K562 (cell line): ENCODE measurements around the gene USP49. TPM values are rescaled to one million over a fixed set of nuclear protein-coding genes. Genes with fewer than 3 reads are reported as not detected.

Source experiments
- E2F3 ChIP-seq: fragments of 250-450 bp; sonication (Bioruptor Pico); IDR thresholded peaks from 2 replicates; pipeline ENCODE4 v1.4.0; 2020; ENCODE audit warnings: mild to moderate bottlenecking
- FOSL1 ChIP-seq: fragments of 200-800 bp; sonication (Bioruptor generic); conservative IDR thresholded peaks from 2 replicates; pipeline ENCODE4 v1.6.1; 2016; ENCODE audit warnings: missing genetic modification characterization, missing compliant biosample characterization
- FOXP4 ChIP-seq: sonication (generic); formaldehyde crosslinking; IDR thresholded peaks from 2 replicates; pipeline ENCODE4 v1.8.0; 2022; ENCODE audit warnings: mild to moderate bottlenecking, missing genetic modification reagents, borderline replicate concordance
- GABPB2 ChIP-seq: fragments of 250-450 bp; sonication (Bioruptor Pico); conservative IDR thresholded peaks from 2 replicates; pipeline ENCODE4 v1.5.1; 2021; ENCODE audit warnings: mild to moderate bottlenecking
- HMBOX1 ChIP-seq: sonication (generic); IDR thresholded peaks from 2 replicates; pipeline ENCODE4 v1.6.1; 2016
- HNRNPK ChIP-seq: fragments of 200-400 bp; formaldehyde crosslinking; IDR thresholded peaks from one replicate; pipeline ENCODE4 v1.6.1; 2018; ENCODE audit warnings: mild to moderate bottlenecking, low read depth, low read length; ENCODE audit not compliant: poor library complexity, severe bottlenecking
- KDM5B ChIP-seq: fragments of 200-600 bp; sonication (generic); IDR thresholded peaks from 2 replicates; pipeline ENCODE4 v1.6.1; 2012; ENCODE audit warnings: low read depth, mild to moderate bottlenecking, moderate library complexity, low read length, control low read depth, inconsistent platforms; ENCODE audit not compliant: insufficient replicate concordance
- MBD2 ChIP-seq: sonication (generic); IDR thresholded peaks from 2 replicates; pipeline ENCODE4 v1.6.1; 2016; ENCODE audit warnings: low read depth, borderline replicate concordance
- NFE2L1 ChIP-seq: fragments of 450-650 bp; IDR thresholded peaks from 2 replicates; pipeline ENCODE4 v1.6.1; 2016; ENCODE audit warnings: missing genetic modification characterization, low read depth, mild to moderate bottlenecking, missing compliant biosample characterization, moderate library complexity, borderline replicate concordance
- RBBP5 ChIP-seq: fragments of 200-600 bp; sonication (generic); IDR thresholded peaks from 2 replicates; pipeline ENCODE4 v1.6.1; 2012; ENCODE audit warnings: borderline replicate concordance, mild to moderate bottlenecking, low read length, control low read depth, inconsistent platforms; ENCODE audit not compliant: insufficient read depth, poor library complexity, severe bottlenecking
- RBFOX2 ChIP-seq: fragments of 200-400 bp; formaldehyde crosslinking; IDR thresholded peaks from 2 replicates; pipeline ENCODE4 v1.6.1; 2017; ENCODE audit warnings: low read depth, mild to moderate bottlenecking, low read length, moderate library complexity
- SLC30A9 ChIP-seq: fragments of 250-450 bp; sonication (Bioruptor Pico); IDR thresholded peaks from 2 replicates; pipeline ENCODE4 v1.8.0; 2022; ENCODE audit warnings: mild to moderate bottlenecking, moderate library complexity
- SMAD4 ChIP-seq: fragments of 250-450 bp; sonication (Bioruptor Pico); conservative IDR thresholded peaks from 2 replicates; pipeline ENCODE4 v1.8.0; 2021; ENCODE audit warnings: inconsistent platforms, mild to moderate bottlenecking, moderate library complexity
- SRSF3 ChIP-seq: fragments of 200-400 bp; formaldehyde crosslinking; IDR thresholded peaks from 2 replicates; pipeline ENCODE4 v1.6.1; 2016; ENCODE audit warnings: mild to moderate bottlenecking, low read length, moderate library complexity; ENCODE audit not compliant: insufficient read depth
- TFAP4 ChIP-seq: sonication (generic); formaldehyde crosslinking; IDR thresholded peaks from 2 replicates; pipeline ENCODE4 v1.8.0; 2022; ENCODE audit warnings: missing genetic modification reagents, mild to moderate bottlenecking, moderate library complexity, borderline replicate concordance
- YY1 ChIP-seq, 3 experiments: IDR thresholded peaks; 2 replicates each; pipeline ENCODE4 v1.6.1; 2011; ENCODE audit warnings: low read length in 2 of 3, mild to moderate bottlenecking in 2 of 3, moderate library complexity in 2 of 3, borderline replicate concordance in 1 of 3, control low read depth in 1 of 3, low read depth in 1 of 3; ENCODE audit not compliant: insufficient read depth in 3 of 3, insufficient replicate concordance in 2 of 3, control insufficient read depth in 1 of 3, insufficient read length in 1 of 3; ENCODE audit errors: extremely low read depth in 1 of 3
- ZBTB5 ChIP-seq: fragments of 450-650 bp; IDR thresholded peaks from 2 replicates; pipeline ENCODE4 v1.6.1; 2017; ENCODE audit warnings: antibody characterized with exemption
- polyA plus RNA-seq, 8 experiments: library from polyadenylated mRNA; depleted of rRNA in 4 of 8; stranded (reverse) in 5 of 8; unstranded in 3 of 8; fragments of >200 nt; fragmentation: Nextera tagmentation in 2 of 8; fragmentation: Illumina TruSeq in 1 of 8; extraction: Ambion mirVana in 2 of 8; extraction: Trizol in 1 of 8; gene quantifications; 2 replicates each; pipeline versions ENCODE4 v1.2.1 to v1.2.3, GENCODE V29; 2011 to 2014; ENCODE audit warnings: inconsistent platforms in 1 of 8, missing spikeins in 1 of 8
- total RNA-seq, 7 experiments: library from RNA; depleted of rRNA in 6 of 7; stranded (reverse); fragments of >200 nt in 6 of 7; fragmentation: Illumina TruSeq in 2 of 7; extraction: Trizol in 2 of 7; gene quantifications; 2 replicates each; pipeline versions ENCODE4 v1.2.1 to v1.2.3, GENCODE V29; 2011 to 2021; ENCODE audit warnings: low replicate concordance in 1 of 7
- TF ChIP-seq, protein P1 (sequence below), 2 experiments: fragments of 450-650 bp in 1 of 2; sonication (generic) in 1 of 2; formaldehyde crosslinking; conservative IDR thresholded peaks; 2 replicates each; pipeline versions ENCODE4 v1.4.0 to v1.8.1; 2020 to 2022; ENCODE audit warnings: mild to moderate bottlenecking in 1 of 2, missing genetic modification reagents in 1 of 2

The USP49 gene
- total and polyA plus RNA-seq, 9 of the 15 experiments (the other 6 are each of a cell fraction or from before 2014, with no cell fraction given): 1.0 to 9.9 (median 6.5) TPM

- TF ChIP-seq SMAD4: no peak
- peak in 1 of 3 experiments; percentile 5 for TF ChIP-seq YY1 (IDR thresholded peaks at IDR 0.05; ENCODE audit: borderline replicate concordance in 1 of 3, control insufficient read depth in 1 of 3, extremely low read depth in 1 of 3, insufficient read depth in 3 of 3, insufficient read length in 1 of 3, insufficient replicate concordance in 2 of 3, low read depth in 1 of 3, low read length in 2 of 3)
- TF ChIP-seq GABPB2 (CRISPR knock-in tag): no peak; the same call in 1 of the 2 replicates
- no peak for TF ChIP-seq NFE2L1 (tag)
- TF ChIP-seq E2F3 (CRISPR knock-in tag): no peak
- TF ChIP-seq SRSF3: no peak
- TF ChIP-seq SLC30A9 (CRISPR knock-in tag): no peak
- TF ChIP-seq MBD2: no peak
- no peak for TF ChIP-seq RBBP5
- no peak for TF ChIP-seq HNRNPK
- TF ChIP-seq FOXP4: no peak
- TF ChIP-seq RBFOX2: no peak
- TF ChIP-seq HMBOX1: peak; percentile 90
- TF ChIP-seq ZBTB5: no peak
- peak; percentile 84 for TF ChIP-seq FOSL1 (tag)
- no peak; the same call in 1 of the 2 replicates for TF ChIP-seq TFAP4 (CRISPR knock-in tag)
- peak; percentile 33 for TF ChIP-seq KDM5B
- TF ChIP-seq, protein P1, sequence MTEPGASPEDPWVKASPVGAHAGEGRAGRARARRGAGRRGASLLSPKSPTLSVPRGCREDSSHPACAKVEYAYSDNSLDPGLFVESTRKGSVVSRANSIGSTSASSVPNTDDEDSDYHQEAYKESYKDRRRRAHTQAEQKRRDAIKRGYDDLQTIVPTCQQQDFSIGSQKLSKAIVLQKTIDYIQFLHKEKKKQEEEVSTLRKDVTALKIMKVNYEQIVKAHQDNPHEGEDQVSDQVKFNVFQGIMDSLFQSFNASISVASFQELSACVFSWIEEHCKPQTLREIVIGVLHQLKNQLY (CRISPR knock-in tag; conservative IDR thresholded peaks at IDR 0.05): peak in 1 of 2 experiments; percentile 63; a peak in 1 of 4 replicates
These were observed 47.1 kb upstream of the USP49 start (continued) for GRCh38 chr6:41942067-41942851.
